Naive B cell (primary cell): ENCODE results near the gene NANOS3. TPM values are rescaled to one million over a fixed set of nuclear protein-coding genes. Genes with fewer than 3 reads are reported as not detected.
"Not testable (repeated sequence)": the region's sequence is repeated elsewhere in the genome, so short reads cannot be mapped to it uniquely, and the experiment has no call there.

Source experiments
- ATAC-seq, 2 donors: fragments of 150-1000 bp; cut with Tn5 transposase; 2 replicates each; pipeline ENCODE4 v1.10.0; 2021; ENCODE audit warnings: low read depth in 2 of 2, mild to moderate bottlenecking in 2 of 2, moderate library complexity in 2 of 2
- DNase-seq: peaks from one replicate; pipeline ENCODE4 v3.0.0; 2022
- H3K27ac Mint-ChIP-seq, 6 donors: one replicate each; pipeline ENCODE4 v1.8.0; 2020 to 2022; ENCODE audit warnings: mild to moderate bottlenecking in 6 of 6, mixed read lengths in 6 of 6, moderate library complexity in 5 of 6, inconsistent platforms in 2 of 6
- H3K27me3 Mint-ChIP-seq, 3 donors: one replicate each; pipeline ENCODE4 v1.8.0; 2021 to 2022; ENCODE audit warnings: mixed read lengths in 3 of 3, mild to moderate bottlenecking in 1 of 3
- H3K36me3 Mint-ChIP-seq, 2 donors: one replicate each; pipeline ENCODE4 v1.8.0; 2020 to 2022; ENCODE audit warnings: mixed read lengths in 2 of 2, inconsistent platforms in 1 of 2, mild to moderate bottlenecking in 1 of 2
- H3K4me1 Mint-ChIP-seq, 3 donors: one replicate each; pipeline ENCODE4 v1.8.0; 2020 to 2022; ENCODE audit warnings: mixed read lengths in 3 of 3, inconsistent platforms in 1 of 3, mild to moderate bottlenecking in 1 of 3, moderate library complexity in 1 of 3
- H3K4me3 Mint-ChIP-seq, 8 donors: one replicate each; pipeline ENCODE4 v1.8.0; 2020 to 2022; ENCODE audit warnings: mild to moderate bottlenecking in 8 of 8, mixed read lengths in 8 of 8, moderate library complexity in 8 of 8, inconsistent platforms in 2 of 8
- H3K9me3 Mint-ChIP-seq, 7 donors: one replicate each; pipeline ENCODE4 v1.8.0; 2020 to 2022; ENCODE audit warnings: mixed read lengths in 7 of 7, mild to moderate bottlenecking in 5 of 7, inconsistent platforms in 2 of 7, moderate library complexity in 1 of 7
- polyA plus RNA-seq, 6 donors: library from polyadenylated mRNA; unstranded; fragments of 300-500 nt; fragmentation: Illumina TruSeq; gene quantifications; one replicate each; pipeline ENCODE4 v1.2.3, GENCODE V29; 2021; ENCODE audit warnings: low read depth in 6 of 6

Gene NANOS3
- polyA plus RNA-seq, 6 donors from 2014 or later = not detected

DNA sequence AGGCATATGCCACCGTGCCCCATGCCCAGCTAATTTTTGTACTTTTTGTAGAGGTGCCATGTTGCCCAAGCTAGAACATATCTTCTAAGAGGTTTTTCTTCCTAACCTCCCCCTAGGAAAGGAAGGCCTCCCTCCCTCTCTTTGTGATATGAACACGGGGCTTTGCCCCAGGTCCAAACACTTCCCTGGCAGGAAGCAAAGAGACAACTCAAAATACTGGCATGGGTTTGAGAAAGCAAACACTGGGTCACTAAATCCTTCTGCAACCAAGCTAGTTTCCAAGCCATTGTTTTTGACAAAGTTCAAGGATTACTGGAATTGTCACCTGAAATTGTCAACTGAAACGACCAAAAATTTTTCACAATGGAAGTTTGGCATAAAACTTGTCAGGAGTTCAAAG lies 37.8 kb downstream of the NANOS3 start:
- H3K9me3 Mint-ChIP-seq = no peaks in the 10 kb centered on the region
- H3K36me3 Mint-ChIP-seq = no peaks in the 10 kb centered on the region
- H3K4me3 Mint-ChIP-seq = peak overlapping the region in 1 of 8 donors; percentile 15
- DNase-seq = no peak
- H3K27me3 Mint-ChIP-seq = no peaks in the 10 kb centered on the region
- no peak overlapping the region for H3K27ac Mint-ChIP-seq
- H3K4me1 Mint-ChIP-seq = no peaks in the 10 kb centered on the region
- ATAC-seq = no peak

DNA sequence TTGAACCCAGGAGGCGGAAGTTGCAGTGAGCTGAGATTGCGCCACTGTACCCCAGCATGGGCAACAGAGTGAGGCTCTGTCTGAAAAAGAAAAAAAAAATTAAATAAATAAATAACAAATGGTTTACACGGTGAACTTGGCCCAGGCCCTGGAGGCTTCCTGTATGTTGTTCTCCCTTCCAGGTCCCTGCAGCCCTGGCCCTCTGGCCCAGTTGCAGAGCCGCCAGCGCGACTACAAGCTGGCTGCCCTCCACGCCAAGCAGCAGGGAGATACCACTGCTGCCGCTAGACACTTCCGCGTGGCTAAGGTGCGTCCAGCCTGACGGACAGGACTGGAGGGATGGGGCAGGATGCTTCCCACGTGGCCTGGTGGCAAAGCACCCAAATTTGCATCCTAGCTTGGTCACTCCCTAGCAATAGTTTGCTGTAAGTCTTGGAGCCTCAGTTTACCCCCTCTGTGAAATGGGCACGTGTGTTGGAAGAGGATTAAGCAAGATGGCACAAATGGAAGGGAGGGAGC lies 41.0 kb downstream of the NANOS3 start:
- Mint-ChIP-seq H3K9me3 (peaks cover 0 to 5% (median 0%) of the 10 kb centered on the region in 7 donors), H3K4me1 (peaks cover 0 to 8% (median 5%) of the 10 kb centered on the region in 3 donors), H3K4me3 (no peak overlapping the region), H3K27ac (peak overlapping the region in 1 of 6 donors; percentile 70), H3K27me3 (no peaks in the 10 kb centered on the region), H3K36me3 (peaks cover 7 to 18% of the 10 kb centered on the region in 2 donors)
- DNase-seq = no peak
- no peak for ATAC-seq

DNA sequence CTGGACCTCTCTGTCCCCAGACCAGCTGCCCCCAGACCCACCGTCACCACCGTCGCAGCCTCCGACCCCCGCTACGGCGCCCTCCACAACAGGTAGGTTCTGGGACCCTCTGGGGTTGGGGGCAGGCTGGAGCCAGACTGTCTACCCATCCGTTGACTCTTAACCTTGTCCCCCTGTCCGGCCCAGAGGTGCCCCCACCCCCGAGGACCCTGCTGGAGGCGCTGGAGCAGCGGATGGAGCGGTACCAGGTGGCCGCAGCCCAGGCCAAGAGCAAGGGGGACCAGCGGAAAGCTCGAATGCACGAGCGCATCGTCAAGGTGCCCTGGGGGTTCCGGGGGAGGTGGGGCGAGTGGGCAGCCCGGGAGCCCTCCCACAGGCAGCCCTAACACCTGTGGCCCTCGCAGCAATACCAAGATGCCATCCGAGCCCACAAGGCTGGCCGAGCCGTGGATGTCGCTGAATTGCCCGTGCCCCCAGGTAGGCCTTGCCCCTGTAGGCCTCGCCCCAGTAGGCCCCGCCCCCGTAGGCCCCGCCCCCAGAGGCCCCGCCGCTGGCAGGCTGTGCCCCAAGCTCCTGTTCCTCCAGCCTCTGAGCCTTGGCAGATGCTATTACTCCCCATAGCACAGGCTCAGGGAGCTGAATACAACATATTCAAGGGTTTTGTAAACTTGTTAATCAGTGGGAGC lies 41.9 kb downstream of the NANOS3 start:
- ATAC-seq (no peak), DNase-seq (no peak)
- no peak overlapping the region for H3K27ac Mint-ChIP-seq
- H3K9me3 Mint-ChIP-seq = peaks cover 0 to 5% (median 0%) of the 10 kb centered on the region in 7 donors
- H3K36me3 Mint-ChIP-seq = peaks cover 7 to 18% of the 10 kb centered on the region in 2 donors
- no peak overlapping the region for H3K4me3 Mint-ChIP-seq
- peaks cover 0 to 8% (median 5%) of the 10 kb centered on the region in 3 donors for H3K4me1 Mint-ChIP-seq
- no peaks in the 10 kb centered on the region for H3K27me3 Mint-ChIP-seq

DNA sequence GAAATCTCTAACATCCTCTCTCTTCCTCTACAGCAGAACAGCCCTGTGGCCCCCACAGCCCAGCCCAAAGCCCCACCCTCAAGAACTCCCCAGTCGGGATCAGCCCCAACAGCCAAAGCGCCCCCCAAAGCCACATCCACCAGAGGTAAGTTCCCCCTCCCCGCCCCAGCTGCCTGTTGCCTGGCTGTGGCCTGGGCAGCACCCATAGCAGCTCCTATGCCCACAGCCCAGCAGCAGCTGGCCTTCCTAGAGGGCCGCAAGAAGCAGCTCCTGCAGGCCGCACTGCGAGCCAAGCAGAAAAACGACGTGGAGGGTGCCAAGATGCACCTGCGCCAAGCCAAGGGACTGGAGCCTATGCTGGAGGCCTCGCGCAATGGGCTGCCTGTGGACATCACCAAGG lies 43.6 kb downstream of the NANOS3 start:
- Mint-ChIP-seq H3K27me3 (no peaks in the 10 kb centered on the region), H3K4me3 (no peak overlapping the region), H3K4me1 (peaks cover 0 to 8% (median 5%) of the 10 kb centered on the region in 3 donors), H3K36me3 (peaks cover 12 to 26% of the 10 kb centered on the region in 2 donors), H3K27ac (peak overlapping the region in 1 of 6 donors; percentile 56), H3K9me3 (peaks cover 0 to 5% (median 0%) of the 10 kb centered on the region in 7 donors)
- no peak for DNase-seq
- no peak for ATAC-seq

DNA sequence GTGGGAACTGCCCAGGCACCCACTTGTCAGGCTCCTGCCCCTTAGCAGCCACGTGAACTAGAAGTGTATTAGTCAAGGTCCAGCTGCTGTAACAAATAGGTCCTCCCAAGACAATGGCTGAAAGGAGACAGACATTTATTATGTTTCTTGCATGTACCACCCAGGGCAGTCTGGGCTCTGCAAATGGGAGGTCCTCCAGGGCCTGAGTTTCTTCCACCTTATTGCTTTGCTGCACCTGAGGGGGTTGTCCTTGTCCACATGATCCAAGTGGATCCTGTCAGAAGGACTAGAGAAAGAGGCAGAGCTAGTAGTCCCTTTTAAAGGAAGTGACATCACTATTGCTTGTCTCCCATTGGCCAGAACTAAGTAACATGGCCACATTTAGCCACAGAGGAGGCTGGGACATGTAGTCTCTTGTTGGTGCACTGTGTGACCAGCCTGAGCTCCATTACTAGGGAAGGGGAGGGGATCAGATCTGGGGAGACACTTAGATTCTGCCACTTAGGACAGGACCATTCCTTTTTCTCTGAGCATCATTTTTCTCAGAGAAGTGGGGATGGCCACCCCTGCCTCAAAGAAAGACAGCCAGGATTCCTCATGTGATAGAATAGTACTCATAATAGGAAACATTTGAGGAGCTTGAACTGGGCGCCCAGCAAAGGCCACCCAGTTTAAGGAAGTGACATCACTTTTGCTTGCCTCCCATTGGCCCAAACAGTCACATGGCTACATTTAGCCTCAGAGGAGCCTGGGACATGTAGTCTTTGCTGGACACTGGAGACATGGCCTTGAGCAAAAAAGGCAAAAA lies 44.2 kb downstream of the NANOS3 start:
- Mint-ChIP-seq H3K4me1 (peaks cover 0 to 8% (median 5%) of the 10 kb centered on the region in 3 donors), H3K4me3 (no peak overlapping the region), H3K9me3 (peaks cover 0 to 5% (median 0%) of the 10 kb centered on the region in 7 donors), H3K27me3 (no peaks in the 10 kb centered on the region), H3K27ac (peak overlapping the region in 1 of 6 donors; percentile 54), H3K36me3 (peaks cover 12 to 26% of the 10 kb centered on the region in 2 donors)
- ATAC-seq = peak; percentile 74 to 77
- no peak for DNase-seq

DNA sequence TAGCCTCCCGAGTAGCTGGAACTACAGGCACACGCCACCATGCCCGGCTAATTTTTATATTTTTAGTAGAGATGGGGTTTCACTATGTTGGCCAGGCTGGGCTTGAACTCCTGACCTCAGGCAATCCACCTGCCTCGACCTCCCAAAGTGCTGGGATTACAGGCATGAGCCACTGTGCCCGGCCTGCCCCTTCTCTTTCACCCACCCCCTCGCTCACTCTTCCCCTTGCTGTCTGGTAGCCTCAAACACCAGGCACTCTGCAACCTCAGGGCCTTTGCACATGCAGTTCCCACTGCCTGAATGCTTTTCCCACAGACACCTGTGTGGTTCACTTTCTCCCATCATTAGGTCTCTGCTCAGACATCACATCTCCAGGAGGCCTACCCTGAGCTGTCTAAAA lies 45.2 kb downstream of the NANOS3 start:
- ATAC-seq, H3K9me3 Mint-ChIP-seq, DNase-seq, H3K27me3 Mint-ChIP-seq, H3K4me3 Mint-ChIP-seq, H3K4me1 Mint-ChIP-seq: not testable (repeated sequence)
- Mint-ChIP-seq H3K27ac (peak overlapping the region in 1 of 6 donors; percentile 48), H3K36me3 (peaks cover 12 to 26% of the 10 kb centered on the region in 2 donors)

DNA sequence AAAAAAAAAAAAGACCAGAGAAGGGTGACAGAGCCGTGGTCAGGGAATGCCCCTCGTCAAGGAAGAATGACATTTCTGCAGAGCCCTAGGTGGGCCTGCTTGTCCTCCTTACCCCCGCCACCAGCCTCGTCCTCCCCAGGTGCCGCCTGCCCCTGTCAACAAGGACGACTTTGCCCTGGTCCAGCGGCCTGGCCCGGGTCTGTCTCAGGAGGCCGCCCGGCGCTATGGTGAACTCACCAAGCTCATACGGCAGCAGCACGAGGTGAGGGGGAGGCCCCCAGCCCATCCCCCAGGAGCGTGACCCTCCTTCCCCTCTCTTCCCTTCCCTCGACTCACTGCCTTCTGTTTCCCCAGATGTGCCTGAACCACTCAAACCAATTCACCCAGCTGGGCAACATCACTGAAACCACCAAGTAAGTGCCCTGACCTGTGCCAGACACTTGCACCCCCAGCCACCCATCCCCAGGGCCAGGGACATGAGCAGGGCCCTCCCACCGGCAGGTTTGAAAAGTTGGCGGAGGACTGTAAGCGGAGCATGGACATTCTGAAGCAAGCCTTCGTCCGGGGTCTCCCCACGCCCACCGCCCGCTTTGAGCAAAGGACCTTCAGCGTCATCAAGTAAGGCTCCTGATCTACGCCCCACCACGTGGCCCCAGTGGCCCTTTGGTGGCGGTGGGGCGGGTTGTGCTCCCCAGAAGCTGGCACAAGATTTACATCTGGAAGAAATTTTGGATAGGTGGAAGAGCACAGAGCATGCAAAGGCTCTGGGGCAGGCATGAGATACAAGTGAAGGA lies 46.5 kb downstream of the NANOS3 start:
- Mint-ChIP-seq H3K36me3 (peaks cover 12 to 28% of the 10 kb centered on the region in 2 donors), H3K4me1 (peaks cover 0 to 8% (median 5%) of the 10 kb centered on the region in 3 donors), H3K9me3 (peaks cover 0 to 5% (median 0%) of the 10 kb centered on the region in 7 donors), H3K27ac (no peak overlapping the region), H3K27me3 (no peaks in the 10 kb centered on the region), H3K4me3 (peak overlapping the region in 1 of 8 donors; percentile 13)
- no peak for ATAC-seq
- no peak for DNase-seq

DNA sequence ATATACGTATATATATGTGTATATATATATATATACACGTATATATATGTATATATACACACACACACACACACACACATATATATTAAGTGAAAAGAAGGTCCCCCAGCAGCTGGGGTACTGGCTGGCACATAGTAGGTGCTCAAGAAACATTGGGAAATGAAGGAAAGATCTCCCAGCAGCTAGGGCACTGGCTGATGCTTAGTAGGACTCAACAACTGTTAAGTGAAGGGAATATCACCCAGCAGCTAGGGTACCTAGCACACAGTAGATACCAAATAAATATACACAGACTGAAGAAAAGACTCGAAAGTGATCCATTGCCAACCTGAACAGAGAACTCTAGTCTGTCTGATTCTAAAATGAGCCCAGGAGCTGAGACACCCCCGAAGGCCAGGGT lies 49.1 kb downstream of the NANOS3 start:
- DNase-seq = no peak
- H3K4me3 Mint-ChIP-seq = no peak overlapping the region
- H3K9me3 Mint-ChIP-seq = peaks cover 0 to 3% (median 0%) of the 10 kb centered on the region in 7 donors
- ATAC-seq = no peak
- no peak overlapping the region for H3K27ac Mint-ChIP-seq
- H3K36me3 Mint-ChIP-seq = peaks cover 12 to 28% of the 10 kb centered on the region in 2 donors
- no peaks in the 10 kb centered on the region for H3K27me3 Mint-ChIP-seq
- H3K4me1 Mint-ChIP-seq = peaks cover 0 to 6% (median 5%) of the 10 kb centered on the region in 3 donors

DNA sequence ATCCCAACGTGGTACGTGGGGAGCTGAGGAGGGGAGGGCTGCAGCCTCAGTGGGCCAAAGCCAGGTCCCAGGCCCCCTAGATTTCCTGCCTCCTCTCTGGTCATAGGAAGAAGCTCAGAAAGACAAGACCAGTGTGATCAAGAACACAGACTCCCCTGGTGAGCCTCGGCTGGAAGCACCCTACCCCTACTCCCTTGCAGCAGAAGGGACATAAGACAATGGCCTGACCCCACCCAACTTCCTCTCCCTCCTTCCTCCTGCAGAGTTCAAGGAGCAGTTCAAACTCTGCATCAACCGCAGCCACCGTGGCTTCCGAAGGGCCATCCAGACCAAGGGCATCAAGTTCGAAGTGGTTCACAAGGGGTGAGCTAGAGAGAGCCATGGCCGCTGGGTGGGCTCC lies 49.8 kb downstream of the NANOS3 start:
- ATAC-seq = no peak
- Mint-ChIP-seq H3K9me3 (peaks cover 0 to 3% (median 0%) of the 10 kb centered on the region in 7 donors), H3K36me3 (peaks cover 12 to 23% of the 10 kb centered on the region in 2 donors), H3K27me3 (no peaks in the 10 kb centered on the region), H3K4me1 (peaks cover 0 to 5% (median 4%) of the 10 kb centered on the region in 3 donors), H3K4me3 (no peak overlapping the region), H3K27ac (peak overlapping the region in 1 of 6 donors; percentile 16)
- no peak for DNase-seq

DNA sequence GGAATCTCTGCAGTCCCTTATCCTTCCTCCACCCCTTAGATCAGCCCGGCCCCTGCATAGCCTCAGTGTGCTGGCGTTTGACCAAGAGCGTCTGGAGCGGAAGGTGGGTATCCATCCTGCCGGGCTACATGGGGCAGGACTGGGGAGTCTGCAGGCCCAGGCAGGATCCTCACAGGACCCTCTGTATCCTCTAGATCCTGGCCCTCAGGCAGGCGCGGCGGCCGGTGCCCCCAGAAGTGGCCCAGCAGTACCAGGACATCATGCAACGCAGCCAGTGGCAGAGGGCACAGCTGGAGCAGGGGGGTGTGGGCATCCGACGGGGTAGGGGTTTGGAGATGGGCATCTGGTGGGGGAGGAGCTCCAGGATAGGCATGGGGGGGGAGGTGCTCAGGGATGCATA lies 52.4 kb downstream of the NANOS3 start:
- Mint-ChIP-seq H3K27ac (peak overlapping the region in 1 of 6 donors; percentile 19), H3K4me3 (no peak overlapping the region), H3K36me3 (peaks cover 5 to 13% of the 10 kb centered on the region in 2 donors), H3K9me3 (no peaks in the 10 kb centered on the region), H3K4me1 (peaks cover 0 to 13% (median 5%) of the 10 kb centered on the region in 3 donors), H3K27me3 (peaks cover 6 to 12% (median 7%) of the 10 kb centered on the region in 3 donors)
- ATAC-seq (no peak), DNase-seq (no peak)

DNA sequence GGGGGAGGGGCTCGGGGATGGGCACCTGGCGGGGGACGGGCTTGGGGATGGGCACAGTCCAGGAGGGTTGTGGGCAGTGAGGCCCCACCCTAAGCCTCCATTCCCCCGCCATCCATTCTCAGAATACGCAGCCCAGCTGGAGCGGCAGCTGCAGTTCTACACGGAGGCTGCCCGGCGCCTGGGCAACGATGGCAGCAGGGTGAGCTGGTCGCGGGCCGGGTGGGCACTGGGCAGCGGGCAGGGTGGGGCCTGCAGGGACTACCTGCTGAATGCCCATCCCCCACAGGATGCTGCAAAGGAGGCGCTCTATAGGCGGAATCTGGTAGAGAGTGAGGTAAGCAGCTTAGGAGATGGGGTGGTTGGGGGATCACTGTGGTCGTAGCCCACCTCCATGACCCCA lies 53.0 kb downstream of the NANOS3 start:
- no peak for ATAC-seq
- peaks cover 7 to 18% (median 12%) of the 10 kb centered on the region in 3 donors for H3K27me3 Mint-ChIP-seq
- no peaks in the 10 kb centered on the region for H3K9me3 Mint-ChIP-seq
- H3K36me3 Mint-ChIP-seq = peaks cover 1 to 8% of the 10 kb centered on the region in 2 donors
- no peak for DNase-seq
- H3K27ac Mint-ChIP-seq = no peak overlapping the region
- H3K4me3 Mint-ChIP-seq = no peak overlapping the region
- H3K4me1 Mint-ChIP-seq = peaks cover 0 to 16% (median 11%) of the 10 kb centered on the region in 3 donors
